ENCODE results near the gene NR5A2. TPM values are rescaled to one million over a fixed set of nuclear protein-coding genes. Genes with fewer than 3 reads are reported as not detected.
A peak's percentile ranks its signal among the peaks of the same experiment; 100 is the strongest.
"Not testable (repeated sequence)": the region's sequence is repeated elsewhere in the genome, so short reads cannot be mapped to it uniquely, and the experiment has no call there.

Gene NR5A2
- total RNA-seq, 4 donors from 2014 or later = 37.1 to 193 (median 171) TPM

GRCh38 chr1:200183637-200184036, 156.1 kb downstream of the NR5A2 start:
- Histone ChIP-seq H3K36me3 (no peaks in the 10 kb centered on the region), H3K27ac (no peak overlapping the region), H3K9me3 (no peaks in the 10 kb centered on the region), H3K4me1 (peaks cover 0 to 9% (median 0%) of the 10 kb centered on the region in 4 donors), H3K4me3 (no peak overlapping the region), H3K27me3 (no peaks in the 10 kb centered on the region)
- no peak for DNase-seq
- TF ChIP-seq CTCF (IDR thresholded peaks at IDR 0.05) = no peak
- TF ChIP-seq POLR2A (IDR thresholded peaks at IDR 0.05) = no peak

DNA sequence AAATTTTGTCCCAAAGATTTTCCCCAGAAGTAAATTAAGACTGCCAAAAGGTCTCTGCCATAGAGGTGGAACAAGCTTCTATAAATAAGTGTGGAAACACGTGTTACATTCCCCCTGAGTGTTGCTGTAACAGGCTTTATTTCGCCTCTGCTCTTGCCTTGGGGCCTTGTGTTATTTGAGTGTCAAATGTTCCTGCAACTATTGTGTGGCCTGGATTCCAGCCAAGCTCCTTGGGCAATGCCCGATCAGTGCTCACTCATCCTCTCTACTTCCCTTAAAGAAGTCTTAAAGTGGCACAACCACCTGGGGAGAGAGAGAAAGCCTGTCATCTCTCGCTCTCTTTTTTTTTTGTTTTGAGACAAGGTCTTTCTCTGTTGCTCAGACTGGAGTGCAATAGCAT, 156.7 kb downstream of the NR5A2 start:
- no peaks in the 10 kb centered on the region for H3K9me3 ChIP-seq
- TF ChIP-seq CTCF (IDR thresholded peaks at IDR 0.05) (no peak), POLR2A (IDR thresholded peaks at IDR 0.05) (no peak)
- no peak overlapping the region for H3K4me3 ChIP-seq
- no peak overlapping the region for H3K27ac ChIP-seq
- no peaks in the 10 kb centered on the region for H3K27me3 ChIP-seq
- peaks cover 0 to 9% (median 0%) of the 10 kb centered on the region in 4 donors for H3K4me1 ChIP-seq
- peak in 1 of 3 donors; percentile 80 for DNase-seq
- no peaks in the 10 kb centered on the region for H3K36me3 ChIP-seq

- H3K27me3 ChIP-seq, H3K9me3 ChIP-seq, H3K36me3 ChIP-seq, H3K27ac ChIP-seq, H3K4me3 ChIP-seq, H3K4me1 ChIP-seq, DNase-seq: not testable (repeated sequence)
These were observed 157.7 kb downstream of the NR5A2 start for GRCh38 chr1:200185191-200185590.

GRCh38 chr1:200187332-200187731, 159.8 kb downstream of the NR5A2 start:
- H3K9me3 ChIP-seq, H3K27ac ChIP-seq, H3K4me1 ChIP-seq, H3K36me3 ChIP-seq, H3K27me3 ChIP-seq, DNase-seq, H3K4me3 ChIP-seq: not testable (repeated sequence)

DNA sequence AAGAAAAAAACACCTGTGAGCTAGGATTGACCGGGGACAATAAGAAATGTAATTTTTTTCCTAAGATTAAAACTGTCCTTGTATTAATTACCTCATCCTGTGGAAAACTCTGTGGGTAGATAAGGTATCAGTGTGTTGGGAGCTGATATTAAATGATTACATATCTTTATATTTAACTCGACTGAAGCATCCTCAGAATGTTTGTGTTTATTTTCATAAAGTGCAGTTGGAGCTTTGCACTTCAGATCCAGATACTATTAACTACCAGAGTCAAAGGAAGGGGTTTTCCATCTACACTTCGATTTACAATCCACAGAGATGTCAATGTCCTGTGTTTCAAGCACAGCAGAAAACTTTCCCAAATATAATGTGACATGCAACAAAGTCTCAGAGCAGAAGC, 164.5 kb downstream of the NR5A2 start:
- no peak for DNase-seq
- Histone ChIP-seq H3K27ac (no peak overlapping the region), H3K9me3 (no peaks in the 10 kb centered on the region), H3K4me1 (no peaks in the 10 kb centered on the region), H3K4me3 (no peak overlapping the region), H3K27me3 (no peaks in the 10 kb centered on the region), H3K36me3 (no peaks in the 10 kb centered on the region)
- TF ChIP-seq POLR2A (IDR thresholded peaks at IDR 0.05) = no peak
- no peak for TF ChIP-seq CTCF (IDR thresholded peaks at IDR 0.05)

GRCh38 chr1:200194477-200194876, 167.0 kb downstream of the NR5A2 start:
- Histone ChIP-seq H3K4me1 (no peaks in the 10 kb centered on the region), H3K9me3 (no peaks in the 10 kb centered on the region), H3K4me3 (no peak overlapping the region), H3K36me3 (no peaks in the 10 kb centered on the region), H3K27me3 (no peaks in the 10 kb centered on the region), H3K27ac (no peak overlapping the region)
- no peak for DNase-seq
- TF ChIP-seq POLR2A (IDR thresholded peaks at IDR 0.05) = no peak
- no peak for TF ChIP-seq CTCF (IDR thresholded peaks at IDR 0.05)

GRCh38 chr1:200198236-200198635, 170.7 kb downstream of the NR5A2 start:
- TF ChIP-seq CTCF (IDR thresholded peaks at IDR 0.05) (no peak), POLR2A (IDR thresholded peaks at IDR 0.05) (no peak)
- Histone ChIP-seq H3K9me3 (no peaks in the 10 kb centered on the region), H3K27me3 (no peaks in the 10 kb centered on the region), H3K4me3 (no peak overlapping the region), H3K27ac (no peak overlapping the region), H3K4me1 (no peaks in the 10 kb centered on the region), H3K36me3 (no peaks in the 10 kb centered on the region)
- DNase-seq = no peak
